GM21515 (cell line): ENCODE measurements around the gene USP35.
"Not testable (repeated sequence)": the region's sequence is repeated elsewhere in the genome, so short reads cannot be mapped to it uniquely, and the experiment has no call there.

ENCODE experiments used
- ATAC-seq: cut with Tn5 transposase; IDR thresholded peaks from one replicate; pipeline ENCODE4 v1.9.1; 2021; ENCODE audit not compliant: unreplicated experiment

Gene USP35

DNA sequence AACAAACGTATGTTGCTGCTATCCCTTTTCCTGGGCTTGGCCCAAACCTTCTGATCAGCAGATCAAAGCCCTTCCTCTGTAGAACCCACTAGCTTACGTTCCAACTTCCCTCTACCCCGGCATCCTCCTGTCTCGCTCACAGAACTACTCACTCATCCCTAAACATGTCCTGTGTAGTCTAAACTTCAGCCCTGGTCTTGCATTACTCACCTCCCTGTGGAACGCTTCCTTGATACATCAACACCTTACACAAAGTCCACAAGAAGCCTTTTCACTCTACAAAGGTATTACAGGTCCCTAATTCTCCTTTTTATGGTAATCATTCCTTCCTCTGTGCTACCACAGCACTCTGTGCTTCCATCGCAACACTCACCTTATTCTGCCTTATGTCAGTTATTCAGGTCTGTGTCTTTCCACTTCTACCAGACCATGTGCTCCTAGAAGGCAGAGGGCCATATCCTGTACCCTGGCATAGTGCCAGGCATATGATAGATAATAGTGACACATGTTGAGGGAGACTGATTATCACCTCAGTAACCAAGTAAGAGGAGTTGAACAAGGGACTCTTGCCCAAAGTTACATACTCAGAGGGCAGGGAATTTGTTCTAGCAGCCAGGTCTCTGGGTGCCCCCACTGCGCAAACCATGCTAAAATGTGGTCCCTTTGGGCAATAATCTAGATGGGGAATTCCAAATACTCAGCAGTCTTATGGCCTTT lies 41.6 kb downstream of the USP35 start:
- ATAC-seq, result no peak

DNA sequence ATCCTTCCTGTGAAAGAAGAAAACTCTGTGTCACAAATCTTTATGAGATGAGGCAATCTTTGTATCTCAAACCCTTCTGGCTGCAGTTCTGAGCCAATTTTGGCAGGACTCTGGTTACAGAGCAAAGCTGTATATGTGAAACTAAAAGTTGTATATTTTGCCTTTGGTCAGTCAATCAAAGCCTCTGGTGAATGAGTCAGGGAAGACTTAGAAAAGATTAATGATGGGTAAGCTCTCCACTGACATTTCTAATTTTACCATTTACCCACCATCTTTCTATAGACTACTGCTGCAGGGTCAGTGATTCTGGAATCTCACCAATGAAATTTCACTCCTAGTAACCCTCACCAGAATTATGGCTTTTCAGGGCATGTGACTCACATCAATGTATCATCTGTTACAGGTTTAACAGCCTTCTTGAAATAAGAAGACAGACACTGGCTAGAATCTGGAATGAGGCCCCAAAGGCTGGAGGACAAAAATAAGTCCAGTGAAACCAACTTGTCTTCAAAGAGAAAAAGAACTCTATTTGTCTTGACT lies 43.3 kb downstream of the USP35 start:
- no peak for ATAC-seq

DNA sequence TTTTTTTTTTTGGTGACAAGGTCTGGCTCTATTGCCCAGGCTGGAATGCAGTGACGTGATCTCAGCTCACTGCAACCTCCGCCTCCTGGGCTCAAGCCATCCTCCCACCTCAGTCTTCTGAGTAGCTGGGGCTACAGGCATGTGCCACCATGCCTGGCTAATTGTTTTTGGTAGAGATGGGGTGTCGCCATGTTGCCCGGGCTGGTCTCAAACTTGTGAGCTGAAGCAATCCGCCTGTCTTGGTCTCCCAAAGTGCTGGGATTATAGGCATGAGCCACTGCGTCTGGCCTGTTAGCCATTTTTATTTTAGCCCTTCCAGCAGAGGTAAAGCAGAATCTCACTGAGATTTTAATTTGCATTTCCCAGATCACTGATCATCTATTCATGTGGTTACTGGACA lies 44.3 kb downstream of the USP35 start:
- ATAC-seq, result not testable (repeated sequence)

DNA sequence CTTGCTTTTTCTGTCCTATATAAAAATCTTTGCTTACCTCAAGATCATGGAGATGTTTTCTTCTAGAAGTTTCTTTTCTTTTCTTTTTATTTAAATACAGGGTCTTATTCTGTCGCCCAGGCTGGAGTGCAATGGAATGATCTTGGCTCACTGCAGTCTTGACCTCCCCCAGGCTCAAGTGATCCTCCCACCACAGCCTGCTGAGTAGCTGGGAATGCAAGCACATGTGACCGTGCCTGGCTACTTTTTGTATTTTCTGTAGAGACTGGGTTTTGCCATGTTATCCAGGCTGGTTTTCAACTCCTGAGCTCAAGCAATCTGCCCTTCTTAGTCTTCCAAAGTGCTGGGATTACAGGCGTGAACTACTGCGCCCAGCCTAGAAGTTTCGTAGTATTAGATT lies 45.3 kb downstream of the USP35 start:
- ATAC-seq, result no peak

DNA sequence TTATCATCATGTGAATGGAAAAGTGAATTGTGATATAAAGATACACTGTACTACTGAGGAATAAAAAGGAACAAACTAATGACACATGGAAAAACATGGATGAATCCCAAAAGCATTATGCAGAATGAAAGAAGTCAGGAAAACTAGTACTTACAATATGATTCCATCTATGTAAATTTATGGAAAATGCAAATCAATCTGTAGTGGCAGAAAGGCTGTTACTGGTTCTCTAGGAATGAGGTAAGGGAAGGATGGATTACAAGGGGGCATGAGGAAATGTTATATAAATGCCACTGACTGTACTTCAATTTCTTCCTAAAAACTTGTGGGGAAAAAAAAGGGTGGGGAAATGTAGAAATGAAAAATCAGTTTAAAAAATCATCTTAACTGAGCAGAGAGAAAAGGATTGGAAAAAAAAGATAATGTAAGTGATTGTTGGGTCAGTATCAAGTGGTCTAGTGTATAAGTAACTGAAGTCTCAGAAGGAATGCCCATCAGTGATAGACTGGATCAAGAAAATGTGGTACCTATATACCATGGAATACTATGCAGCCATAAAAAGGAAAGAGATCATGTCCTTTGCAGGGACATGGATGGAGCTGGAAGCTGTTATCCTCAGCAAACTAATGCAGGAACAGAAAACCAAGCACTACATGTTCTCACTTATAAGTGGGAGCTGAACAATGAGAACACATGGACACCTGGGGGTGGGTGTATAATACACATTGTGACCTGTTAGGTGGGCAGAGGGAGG lies 48.8 kb downstream of the USP35 start:
- no peak for ATAC-seq

DNA sequence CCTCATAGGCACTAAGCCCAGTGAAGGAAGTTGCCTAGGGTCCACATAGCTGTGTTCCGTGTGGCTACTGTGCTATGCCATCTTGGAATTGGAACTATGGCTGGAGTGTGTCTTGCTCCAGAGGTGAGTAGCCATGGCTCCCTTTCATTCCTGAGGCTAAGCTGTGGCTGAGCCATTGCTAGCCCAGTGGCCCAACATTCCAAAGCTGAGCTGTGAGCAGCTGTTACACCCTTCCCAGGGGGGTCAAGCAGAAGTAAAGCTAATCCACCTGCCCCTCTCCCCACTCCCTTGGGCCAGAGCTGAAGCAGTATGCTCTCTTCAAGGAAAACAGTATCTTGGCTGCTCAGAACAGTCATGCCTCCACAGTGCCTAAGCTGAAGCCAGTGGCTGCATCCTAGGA lies 51.1 kb downstream of the USP35 start:
- ATAC-seq, result no peak

DNA sequence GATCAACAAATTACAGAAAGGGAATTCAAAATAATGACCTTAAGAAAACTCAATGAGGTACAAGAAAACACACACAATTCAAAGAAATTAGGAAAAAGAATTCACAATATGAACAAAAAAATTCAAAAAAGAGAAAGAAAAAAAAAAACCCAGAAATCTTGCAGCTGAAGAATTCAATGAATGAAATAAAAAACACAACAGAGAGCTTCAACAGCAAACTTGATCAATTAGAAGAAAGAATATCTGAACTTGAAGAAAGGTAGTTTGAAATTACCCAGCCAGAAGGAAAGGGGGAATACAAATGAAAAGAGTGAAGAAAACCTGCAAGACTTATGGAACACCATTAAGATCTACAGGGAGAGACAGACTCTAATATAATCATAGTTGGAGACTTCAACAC lies 52.8 kb downstream of the USP35 start:
- ATAC-seq, result no peak

DNA sequence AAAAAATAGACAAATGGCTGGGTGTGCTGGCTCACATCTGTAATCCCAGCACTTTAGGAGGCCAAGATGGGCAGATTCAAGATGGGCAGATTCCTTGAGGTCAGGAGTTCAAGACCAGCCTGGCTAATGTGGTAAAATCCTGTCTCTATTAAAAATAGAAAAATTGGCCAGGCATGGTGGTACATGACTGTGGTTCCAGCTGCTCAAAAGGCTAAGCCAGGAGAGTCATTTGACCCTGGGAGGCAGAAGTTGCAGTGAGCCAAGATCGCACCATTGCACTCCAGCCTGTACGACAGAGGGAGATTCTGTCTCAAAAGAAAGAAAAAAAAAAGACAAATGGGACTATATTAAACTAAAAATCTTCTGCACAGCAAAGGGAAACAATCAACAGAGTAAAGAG lies 55.4 kb downstream of the USP35 start:
- no peak for ATAC-seq

DNA sequence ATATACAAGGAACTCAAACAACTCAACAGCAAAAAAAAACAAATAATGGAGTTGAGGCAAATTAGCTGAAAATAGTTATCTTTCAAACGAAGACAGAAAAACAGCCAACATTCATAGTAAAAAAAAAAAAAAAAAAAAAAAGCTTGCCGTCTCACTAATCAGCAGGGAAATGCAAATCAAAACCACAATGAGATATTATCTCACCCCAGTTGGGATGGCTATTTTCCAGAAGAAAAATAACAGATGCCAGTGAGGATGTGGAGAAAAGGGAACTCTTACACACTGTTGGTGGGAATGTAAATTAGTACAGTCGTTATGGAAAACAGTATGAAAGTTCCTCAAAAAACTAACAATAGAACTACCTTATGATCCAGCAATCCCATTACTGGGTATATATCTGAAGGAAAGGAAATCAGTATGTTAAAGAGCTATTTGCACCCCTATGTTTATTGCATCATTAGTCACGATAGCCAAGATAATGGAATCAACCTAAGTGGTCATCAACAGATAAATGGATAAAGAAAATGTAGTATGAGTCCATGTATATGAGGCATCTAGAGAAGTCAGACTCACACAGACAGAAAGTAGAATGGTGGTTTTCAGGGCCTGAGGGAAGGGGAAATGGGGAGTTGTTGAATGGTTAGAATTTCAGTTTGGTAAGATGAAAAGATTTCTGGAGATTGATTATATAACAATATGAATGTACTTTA lies 56.0 kb downstream of the USP35 start:
- ATAC-seq, result no peak

DNA sequence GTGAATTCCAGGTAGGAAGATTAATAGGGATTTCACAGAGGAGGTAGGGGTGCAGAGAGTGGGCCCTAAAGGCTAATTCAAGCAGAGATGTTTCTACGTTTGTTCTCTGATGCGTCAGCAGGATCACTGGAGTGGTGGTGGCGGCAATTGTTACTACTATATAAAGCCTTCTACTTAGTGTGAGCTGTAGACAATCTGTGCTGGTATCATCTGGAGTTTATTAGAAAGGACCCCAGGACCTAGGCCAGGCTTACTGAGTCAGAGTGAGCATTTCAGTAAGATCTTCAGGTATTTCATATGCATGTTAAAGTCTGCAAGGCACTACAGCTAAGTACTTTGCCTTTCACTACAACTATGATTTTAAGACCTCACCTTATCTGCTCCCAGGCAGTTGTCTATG lies 59.5 kb downstream of the USP35 start:
- ATAC-seq, result no peak

DNA sequence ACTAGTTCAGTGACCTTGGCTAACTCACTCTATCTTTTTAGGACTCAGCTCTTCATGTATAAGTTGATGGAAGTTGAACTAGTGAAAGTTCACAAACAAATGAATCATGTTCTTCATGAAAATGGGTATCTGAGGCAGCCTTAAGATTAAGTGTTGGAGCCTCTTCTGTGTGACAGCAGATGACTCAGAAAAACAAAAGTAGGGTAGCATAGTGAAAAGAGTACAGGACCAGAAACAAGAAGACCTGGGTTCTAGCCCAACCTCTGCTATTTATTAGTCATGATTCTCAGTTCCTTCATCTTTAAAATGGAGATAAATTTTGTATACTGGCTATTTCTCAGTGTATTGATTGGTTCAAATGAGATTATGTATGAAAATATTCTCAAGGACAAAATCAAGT lies 60.2 kb downstream of the USP35 start:
- ATAC-seq, result no peak

DNA sequence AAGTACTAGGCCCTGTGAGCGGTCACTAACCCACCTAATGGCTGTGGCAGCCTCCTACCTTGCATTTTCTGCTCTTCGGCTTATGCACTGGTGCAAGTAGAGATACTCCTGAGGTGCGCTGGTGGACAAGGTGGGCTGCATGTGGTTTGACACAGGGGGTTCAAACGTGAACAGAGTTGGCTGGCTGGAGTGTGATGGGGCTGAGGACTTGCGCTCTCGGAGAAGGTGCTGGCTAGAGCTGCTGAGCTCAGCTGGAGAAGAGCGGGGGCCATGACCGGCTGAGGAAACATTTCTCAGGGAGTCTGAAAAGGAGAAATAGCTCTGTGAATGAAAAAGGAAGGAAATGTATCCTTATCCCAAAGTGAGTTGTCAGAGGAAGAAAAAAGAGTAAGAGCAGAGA lies 61.4 kb downstream of the USP35 start:
- no peak for ATAC-seq

DNA sequence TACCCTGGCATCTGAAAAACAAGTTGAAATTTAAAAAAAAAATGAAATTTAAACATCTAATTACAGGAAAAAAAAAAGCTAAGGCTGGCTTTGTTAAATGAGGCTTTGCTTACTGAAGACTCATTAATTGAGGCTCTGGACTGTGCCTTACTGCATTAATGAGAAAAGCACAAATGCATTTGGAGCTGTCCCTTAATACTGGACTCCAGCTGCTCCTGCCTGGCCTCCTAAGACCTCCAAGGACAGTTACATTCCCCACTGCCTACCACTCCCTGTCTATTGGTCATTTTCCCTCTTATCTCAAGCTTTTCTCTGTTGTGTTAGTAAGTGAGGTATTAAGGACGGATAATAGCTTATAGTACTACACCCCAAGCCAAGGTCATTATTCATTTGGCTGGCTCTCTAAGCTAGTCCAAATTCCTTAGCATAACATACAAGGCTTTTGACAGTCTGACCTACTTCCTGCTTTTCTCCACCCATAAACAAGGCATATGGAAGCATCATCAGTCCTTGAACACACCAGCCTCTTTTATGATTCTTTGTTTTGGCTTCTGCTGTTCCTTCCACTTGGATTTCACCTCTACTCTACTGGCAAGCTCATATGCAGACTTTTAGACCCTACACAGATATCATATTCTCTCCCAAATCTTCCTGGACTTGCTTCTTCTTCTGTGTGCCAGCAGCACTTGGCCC lies 62.5 kb downstream of the USP35 start:
- no peak for ATAC-seq

DNA sequence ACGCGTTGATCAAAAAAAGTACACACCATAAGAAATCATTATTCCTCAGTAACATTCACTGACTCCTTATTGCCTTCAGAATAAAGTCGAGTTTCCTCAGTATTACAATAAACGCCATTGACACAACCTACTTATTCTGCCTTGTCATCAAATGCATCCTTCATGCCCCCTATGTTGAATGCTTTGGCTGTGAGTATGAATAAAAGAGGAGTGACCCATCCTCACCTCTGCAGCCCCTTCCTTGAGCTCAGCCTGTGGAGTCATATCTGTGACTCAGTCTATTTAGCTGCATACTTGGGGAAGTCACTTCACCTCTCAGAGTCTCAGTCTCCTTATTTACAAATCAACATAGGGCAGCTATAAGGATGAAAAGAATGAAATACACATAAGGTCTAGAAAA lies 65.1 kb downstream of the USP35 start:
- no peak for ATAC-seq

DNA sequence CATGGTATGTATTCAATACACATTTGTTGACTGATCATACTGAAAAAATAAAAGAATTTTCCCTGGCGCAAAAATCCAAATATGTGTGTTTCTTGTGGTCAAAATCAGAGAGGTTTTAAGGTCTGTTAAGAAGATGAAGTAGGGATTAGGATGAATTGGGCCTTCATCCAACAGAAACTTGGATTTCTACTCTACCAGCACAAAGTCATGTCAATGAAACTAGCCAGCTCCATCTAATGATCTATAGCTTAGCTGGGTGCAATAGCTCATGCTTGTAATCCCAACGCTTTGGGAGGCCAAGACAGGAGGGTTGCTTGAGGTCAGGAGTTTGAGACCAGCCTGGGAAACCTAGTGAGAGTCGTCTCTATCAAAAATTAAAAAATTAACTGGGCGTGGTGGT lies 65.5 kb downstream of the USP35 start:
- ATAC-seq, result no peak

DNA sequence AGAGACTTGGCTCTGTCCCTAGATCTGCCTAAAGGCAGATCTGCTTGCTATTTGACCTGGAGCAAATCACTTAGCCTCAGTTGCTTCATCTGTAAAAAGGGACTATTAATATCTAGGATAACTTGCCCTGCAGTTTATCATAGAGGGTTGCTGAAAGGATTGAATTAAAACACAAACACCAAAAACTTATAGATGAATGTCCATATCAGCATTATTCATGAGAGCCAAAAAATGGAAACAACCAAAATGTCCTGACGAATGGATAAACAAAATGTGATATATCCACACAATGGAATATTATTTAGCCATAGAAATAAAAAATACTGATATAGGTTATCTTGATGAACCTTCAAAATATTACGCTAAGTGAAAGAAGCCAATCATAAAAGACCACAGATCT lies 67.2 kb downstream of the USP35 start:
- ATAC-seq, result no peak

DNA sequence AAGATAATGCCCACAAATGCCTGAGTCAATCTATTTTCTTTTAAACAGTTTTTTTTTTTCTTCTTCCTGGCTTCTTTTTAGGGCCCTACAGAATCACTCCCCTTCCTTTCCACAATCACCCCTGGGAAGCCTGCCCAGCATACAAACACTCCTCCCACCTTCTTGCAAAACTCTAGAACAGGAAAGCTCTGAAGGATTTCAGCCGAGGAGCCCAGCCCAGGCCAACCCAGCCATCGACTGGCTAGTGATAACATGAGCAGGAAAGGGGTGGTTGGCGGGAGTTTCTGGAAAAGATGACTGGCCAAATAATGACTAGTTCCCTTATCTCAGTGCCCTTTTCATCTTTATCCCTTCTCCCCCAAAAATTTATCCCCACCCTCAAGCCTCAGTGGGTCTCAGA lies 68.2 kb downstream of the USP35 start:
- no peak for ATAC-seq

DNA sequence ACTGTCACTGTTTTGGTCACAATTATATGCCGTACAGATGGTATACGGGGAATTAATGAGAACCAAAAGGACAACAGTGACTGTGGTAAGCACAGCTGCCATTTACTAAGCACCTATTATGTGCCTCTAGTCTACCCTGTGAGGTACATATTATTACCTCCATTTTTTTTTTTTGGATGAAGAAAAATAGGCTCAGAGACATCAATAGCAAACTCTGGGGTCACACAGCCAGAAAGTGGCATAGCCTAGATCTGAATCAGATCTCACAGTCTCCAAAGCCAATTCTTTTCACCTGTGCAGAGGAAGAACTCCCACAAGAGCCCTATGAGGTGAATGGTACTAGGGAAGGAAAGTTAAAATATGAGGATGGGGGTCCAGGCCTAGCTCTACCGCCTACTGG lies 68.9 kb downstream of the USP35 start:
- ATAC-seq, result no peak

DNA sequence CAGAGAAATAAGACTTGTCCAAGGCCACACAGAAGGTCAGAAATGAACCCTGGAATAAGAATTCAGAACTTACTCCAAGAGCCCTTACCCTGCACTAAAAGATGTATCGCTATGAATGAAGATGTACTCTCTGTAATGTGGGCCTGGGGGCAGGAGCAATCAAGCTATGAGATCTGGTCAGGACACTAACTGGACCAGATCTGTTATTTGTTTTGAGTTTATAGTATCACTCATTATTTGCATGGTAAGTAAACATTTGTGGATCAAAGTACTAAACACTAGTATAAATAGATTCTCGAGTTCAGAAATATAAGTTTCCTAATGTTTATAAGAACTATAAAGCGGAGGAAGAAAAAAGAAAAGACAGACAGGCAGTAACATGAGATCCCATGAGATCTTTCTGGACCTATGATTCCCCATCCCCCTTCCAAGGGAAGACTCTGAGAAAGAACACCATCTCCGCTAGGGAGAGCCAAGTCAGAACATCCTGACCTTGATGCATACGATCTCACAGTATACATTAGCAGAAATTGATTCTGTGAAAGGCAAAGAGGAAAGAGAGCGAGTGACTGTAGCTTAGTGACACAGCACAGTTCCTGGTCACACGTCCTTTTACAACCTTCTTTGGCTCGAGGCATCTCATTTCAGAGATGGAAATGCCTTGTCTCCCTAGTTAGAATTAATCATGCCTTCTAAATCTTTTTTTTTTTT lies 71.2 kb downstream of the USP35 start:
- no peak for ATAC-seq

DNA sequence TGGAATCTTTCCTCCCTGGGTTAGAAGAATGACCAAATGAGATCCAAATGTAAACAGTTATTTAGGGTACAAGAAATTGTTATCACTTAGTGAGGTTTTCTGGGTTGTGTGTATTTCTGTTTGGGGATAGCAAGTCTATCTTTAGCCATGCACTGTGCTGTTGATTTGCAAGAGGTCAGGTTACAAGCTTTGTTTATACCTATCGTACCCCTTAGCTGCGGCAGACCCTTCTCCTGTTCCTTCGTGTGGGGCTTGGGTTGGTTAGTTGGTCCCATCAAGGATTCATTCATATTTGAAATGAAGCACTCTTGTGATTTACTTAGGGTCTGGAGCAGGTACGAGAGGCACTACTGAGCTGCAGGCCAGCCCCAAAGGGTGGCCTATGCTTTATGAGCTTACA lies 72.6 kb downstream of the USP35 start:
- no peak for ATAC-seq

DNA sequence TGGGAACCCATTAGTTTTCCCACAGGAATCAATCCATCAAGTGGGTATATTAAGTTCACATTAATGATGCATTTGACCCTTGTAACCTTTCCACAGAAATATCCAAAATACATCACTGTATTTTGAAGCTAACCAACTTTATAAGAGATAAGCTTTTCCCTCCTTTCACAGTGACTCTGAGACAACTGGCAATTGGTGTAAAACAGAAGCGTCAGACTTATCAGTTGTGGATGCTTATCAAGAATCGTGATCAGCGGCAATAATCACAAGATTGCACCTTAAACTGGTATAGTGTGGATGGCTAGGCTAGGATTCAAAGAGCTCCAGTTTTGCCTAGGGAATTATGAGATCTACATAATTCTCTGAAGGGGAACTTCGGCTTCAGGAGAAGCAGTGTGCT lies 73.1 kb downstream of the USP35 start:
- no peak for ATAC-seq
